Measurements from ENCODE around the gene SUN1.
"Not testable (repeated sequence)": the region's sequence is repeated elsewhere in the genome, so short reads cannot be mapped to it uniquely, and the experiment has no call there.

Gene SUN1

GRCh38 chr7:835021-835420 lies 2.7 kb downstream of the SUN1 start:
- DNase-seq = no peak

GRCh38 chr7:835485-836401 lies 3.5 kb downstream of the SUN1 start:
- DNase-seq = peak; percentile 40

GRCh38 chr7:836429-836828 lies 4.2 kb downstream of the SUN1 start:
- DNase-seq = no peak

GRCh38 chr7:837001-837400 lies 4.7 kb downstream of the SUN1 start:
- DNase-seq = no peak

GRCh38 chr7:840001-840600 lies 7.8 kb downstream of the SUN1 start:
- no peak for DNase-seq

- DNase-seq = no peak
These were observed 9.7 kb downstream of the SUN1 start for GRCh38 chr7:841943-842342.

GRCh38 chr7:842431-843031 lies 10.3 kb downstream of the SUN1 start:
- no peak for DNase-seq

GRCh38 chr7:843230-843629 lies 11.0 kb downstream of the SUN1 start:
- DNase-seq = no peak

GRCh38 chr7:844043-844442 lies 11.8 kb downstream of the SUN1 start:
- no peak for DNase-seq

GRCh38 chr7:844514-844913 lies 12.2 kb downstream of the SUN1 start:
- DNase-seq = no peak

GRCh38 chr7:845091-845490 lies 12.8 kb downstream of the SUN1 start:
- no peak for DNase-seq

- DNase-seq = no peak
These were observed 13.5 kb downstream of the SUN1 start for GRCh38 chr7:845731-846130.

- DNase-seq = not testable (repeated sequence)
These were observed 14.8 kb downstream of the SUN1 start for GRCh38 chr7:846958-847650.

GRCh38 chr7:847728-848127 lies 15.5 kb downstream of the SUN1 start:
- DNase-seq = not testable (repeated sequence)

GRCh38 chr7:849145-849544 lies 16.9 kb downstream of the SUN1 start:
- no peak for DNase-seq

GRCh38 chr7:849781-850180 lies 17.5 kb downstream of the SUN1 start:
- DNase-seq = no peak

GRCh38 chr7:851204-851603 lies 18.9 kb downstream of the SUN1 start:
- no peak for DNase-seq

GRCh38 chr7:853366-854117 lies 21.3 kb downstream of the SUN1 start:
- DNase-seq = no peak

- no peak for DNase-seq
These were observed 22.0 kb downstream of the SUN1 start for GRCh38 chr7:854118-854775.

GRCh38 chr7:855686-856369 lies 23.6 kb downstream of the SUN1 start:
- DNase-seq = no peak

- DNase-seq = no peak
These were observed 24.3 kb downstream of the SUN1 start for GRCh38 chr7:856444-857095.

Data from DMS 273 treated with DMSO at 0.1 percent for 48 hours (cell line).